SU-DHL-6 (cell line): Measurements from ENCODE around the gene CCDC86.

ENCODE experiments used
- H2AFZ ChIP-seq: fragments of 200-600 bp; sonication (generic); 2 replicates; pipeline ENCODE4 v1.6.1; 2014; ENCODE audit warnings: low read depth, mild to moderate bottlenecking, moderate library complexity, mixed read lengths, antibody characterized with exemption, low read length; ENCODE audit not compliant: severe bottlenecking
- H3F3A ChIP-seq: fragments of 200-600 bp; shearing (Covaris generic); 2 replicates; pipeline ENCODE4 v1.6.0; 2016; ENCODE audit warnings: antibody characterized with exemption, mild to moderate bottlenecking; ENCODE audit not compliant: insufficient read depth
- H3K27ac ChIP-seq: fragments of 200-600 bp; sonication (generic); 2 replicates; pipeline ENCODE4 v1.5.1; 2016; ENCODE audit warnings: low read depth, mild to moderate bottlenecking, low read length, moderate library complexity, mixed read lengths
- H3K27me3 ChIP-seq: fragments of 200-600 bp; sonication (generic), shearing (Covaris generic); 2 replicates; pipeline ENCODE4 v1.6.0; 2014; ENCODE audit warnings: mild to moderate bottlenecking, low read length
- H3K36me3 ChIP-seq: fragments of 200-600 bp; sonication (generic); 2 replicates; pipeline ENCODE4 v1.6.1; 2014; ENCODE audit warnings: mild to moderate bottlenecking, low read length, mixed read lengths
- H3K4me2 ChIP-seq: fragments of 300-600, 200-600 bp; shearing (Covaris generic), sonication (generic); 2 replicates; pipeline ENCODE4 v1.6.0; 2014; ENCODE audit warnings: low read length, low read depth, mild to moderate bottlenecking; ENCODE audit not compliant: poor library complexity, severe bottlenecking
- H3K4me3 ChIP-seq: fragments of 200-600 bp; sonication (generic); 2 replicates; pipeline ENCODE4 v1.5.1; 2014; ENCODE audit warnings: antibody characterized with exemption, low read length, mild to moderate bottlenecking, mixed read lengths; ENCODE audit not compliant: insufficient read depth, poor library complexity, severe bottlenecking
- H3K79me2 ChIP-seq: fragments of 200-600 bp; sonication (generic); 2 replicates; pipeline ENCODE4 v1.6.1; 2014; ENCODE audit warnings: mild to moderate bottlenecking, low read length, moderate library complexity; ENCODE audit not compliant: insufficient read depth
- H3K9ac ChIP-seq: fragments of 200-600 bp; sonication (generic); 2 replicates; pipeline ENCODE4 v1.7.0; 2014; ENCODE audit warnings: mild to moderate bottlenecking, low read length
- H3K9me2 ChIP-seq: fragments of 200-600 bp; sonication (generic); replicated peaks from 2 replicates; pipeline ENCODE4 v1.6.1; 2014; ENCODE audit warnings: low read length; ENCODE audit not compliant: insufficient read depth
- H3K9me3 ChIP-seq: fragments of 200-600 bp; sonication (generic); 2 replicates; pipeline ENCODE4 v1.6.1; 2014; ENCODE audit warnings: low read length, mixed read lengths; ENCODE audit not compliant: insufficient read depth
- H4K20me1 ChIP-seq: fragments of 200-600 bp; sonication (generic); 2 replicates; pipeline ENCODE4 v1.6.1; 2014; ENCODE audit warnings: low read depth, mild to moderate bottlenecking, antibody characterized with exemption, low read length, moderate library complexity, mixed read lengths
- CTCF ChIP-seq: fragments of 200-600 bp; sonication (generic); IDR thresholded peaks from one replicate; pipeline ENCODE4 v1.5.1; 2017; ENCODE audit warnings: antibody characterized with exemption, mild to moderate bottlenecking, low read length, moderate library complexity; ENCODE audit not compliant: insufficient read depth, poor library complexity, severe bottlenecking
- EZH2phosphoT487 ChIP-seq: fragments of 200-600 bp; sonication (generic), shearing (Covaris generic); conservative IDR thresholded peaks from 2 replicates; pipeline ENCODE4 v1.6.1; 2018; ENCODE audit warnings: mild to moderate bottlenecking, antibody characterized with exemption, low read length, moderate library complexity, mixed read lengths

CCDC86 gene

GRCh38 chr11:60879104-60879503, 37.2 kb downstream of the CCDC86 start:
- Histone ChIP-seq H3K4me2 (no peak overlapping the region), H3K79me2 (no peaks in the 10 kb centered on the region), H3F3A (no peaks in the 10 kb centered on the region), H2AFZ (no peak overlapping the region), H3K9me3 (no peaks in the 10 kb centered on the region), H3K27ac (no peak overlapping the region), H3K27me3 (no peaks in the 10 kb centered on the region), H3K4me3 (no peak overlapping the region), H3K9me2 (no peaks in the 10 kb centered on the region), H3K9ac (no peak overlapping the region), H4K20me1 (no peaks in the 10 kb centered on the region), H3K36me3 (no peaks in the 10 kb centered on the region; the same call in 1 of the 2 replicates)
- no peak for TF ChIP-seq CTCF
- TF ChIP-seq EZH2phosphoT487: no peak

DNA sequence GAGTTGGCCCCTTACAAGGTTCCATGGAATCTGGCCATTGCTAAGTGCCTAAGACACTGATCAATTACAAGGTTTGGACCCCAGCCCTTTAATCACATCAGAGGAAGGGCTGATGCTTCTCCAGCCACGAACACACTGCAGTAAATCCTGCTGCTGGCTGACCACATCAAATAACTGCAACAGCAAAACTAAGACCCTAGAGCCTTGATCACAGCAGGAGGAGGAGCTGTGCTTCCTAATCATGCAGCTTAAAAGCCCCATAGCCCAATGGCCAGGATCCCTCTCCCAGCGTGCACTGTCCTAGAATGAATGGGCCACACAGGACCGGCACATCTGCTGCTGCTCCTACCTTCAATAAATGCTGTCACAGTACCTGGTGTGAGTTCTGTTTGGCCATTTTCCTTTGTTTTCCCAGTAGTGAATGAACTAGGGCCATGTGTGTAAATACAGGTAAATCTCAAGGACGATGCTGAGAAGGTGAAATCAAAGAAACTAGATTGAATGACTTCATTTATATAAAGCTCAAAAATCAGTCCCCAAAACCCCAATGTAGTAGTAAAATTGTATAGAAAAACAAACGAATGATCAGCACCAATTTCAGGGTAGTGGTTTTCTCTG, 38.2 kb downstream of the CCDC86 start:
- H3K79me2 ChIP-seq: no peaks in the 10 kb centered on the region
- no peaks in the 10 kb centered on the region; the same call in 1 of the 2 replicates for H3K36me3 ChIP-seq
- no peaks in the 10 kb centered on the region for H3K9me3 ChIP-seq
- H3K4me3 ChIP-seq: no peak overlapping the region
- no peak overlapping the region for H3K9ac ChIP-seq
- H3K27ac ChIP-seq: no peak overlapping the region
- no peak overlapping the region for H2AFZ ChIP-seq
- H4K20me1 ChIP-seq: no peaks in the 10 kb centered on the region
- H3K27me3 ChIP-seq: no peaks in the 10 kb centered on the region
- TF ChIP-seq CTCF (no peak), EZH2phosphoT487 (no peak)
- H3F3A ChIP-seq: no peaks in the 10 kb centered on the region
- no peaks in the 10 kb centered on the region for H3K9me2 ChIP-seq
- no peak overlapping the region for H3K4me2 ChIP-seq

DNA sequence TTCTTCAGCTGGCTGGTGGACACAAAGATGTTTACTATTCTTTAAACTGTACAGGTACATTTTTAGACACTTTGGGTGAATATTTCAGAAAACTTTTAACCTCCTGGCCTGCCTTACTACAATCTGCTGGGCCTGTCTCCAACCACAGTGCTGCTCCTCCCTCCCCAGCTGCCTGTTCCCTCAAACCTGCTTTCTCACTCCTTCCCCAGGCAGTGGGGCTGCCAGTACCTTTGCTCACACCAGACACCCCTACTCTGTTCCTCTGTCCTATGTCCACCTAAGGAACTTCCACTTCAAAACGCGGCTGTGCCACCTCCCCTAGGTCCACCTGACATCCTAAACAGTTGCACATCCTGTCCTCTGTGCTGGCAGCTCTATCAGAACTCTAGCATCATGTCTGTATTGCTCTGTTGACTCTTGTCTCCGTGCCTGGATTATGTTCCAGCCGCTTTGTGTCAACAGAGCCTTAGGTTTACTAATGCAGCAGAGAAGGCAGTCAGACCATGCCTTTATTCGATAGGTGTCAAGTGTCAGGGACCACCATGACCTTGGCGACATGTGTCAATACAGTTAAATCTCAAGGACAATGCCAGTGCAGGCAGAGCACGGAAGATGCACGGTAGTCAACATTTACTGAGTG, 38.9 kb downstream of the CCDC86 start:
- H3K4me2 ChIP-seq: no peak overlapping the region
- no peaks in the 10 kb centered on the region for H3K79me2 ChIP-seq
- TF ChIP-seq EZH2phosphoT487 (no peak), CTCF (no peak)
- no peak overlapping the region for H3K9ac ChIP-seq
- H3K36me3 ChIP-seq: no peaks in the 10 kb centered on the region; the same call in 1 of the 2 replicates
- no peak overlapping the region for H3K27ac ChIP-seq
- no peaks in the 10 kb centered on the region for H3F3A ChIP-seq
- H3K9me2 ChIP-seq: no peaks in the 10 kb centered on the region
- no peak overlapping the region for H3K4me3 ChIP-seq
- H3K27me3 ChIP-seq: no peaks in the 10 kb centered on the region
- no peak overlapping the region for H2AFZ ChIP-seq
- no peaks in the 10 kb centered on the region for H4K20me1 ChIP-seq
- no peaks in the 10 kb centered on the region for H3K9me3 ChIP-seq
